Measurements from ENCODE around the gene TRIM72. TPM values are rescaled to one million over a fixed set of nuclear protein-coding genes. Genes with fewer than 3 reads are reported as not detected.

The TRIM72 gene
- total and polyA plus RNA-seq, 9 of the 15 experiments (the other 6 are each of a cell fraction or from before 2014, with no cell fraction given) = under 0.01 TPM; not detected in 8

DNA sequence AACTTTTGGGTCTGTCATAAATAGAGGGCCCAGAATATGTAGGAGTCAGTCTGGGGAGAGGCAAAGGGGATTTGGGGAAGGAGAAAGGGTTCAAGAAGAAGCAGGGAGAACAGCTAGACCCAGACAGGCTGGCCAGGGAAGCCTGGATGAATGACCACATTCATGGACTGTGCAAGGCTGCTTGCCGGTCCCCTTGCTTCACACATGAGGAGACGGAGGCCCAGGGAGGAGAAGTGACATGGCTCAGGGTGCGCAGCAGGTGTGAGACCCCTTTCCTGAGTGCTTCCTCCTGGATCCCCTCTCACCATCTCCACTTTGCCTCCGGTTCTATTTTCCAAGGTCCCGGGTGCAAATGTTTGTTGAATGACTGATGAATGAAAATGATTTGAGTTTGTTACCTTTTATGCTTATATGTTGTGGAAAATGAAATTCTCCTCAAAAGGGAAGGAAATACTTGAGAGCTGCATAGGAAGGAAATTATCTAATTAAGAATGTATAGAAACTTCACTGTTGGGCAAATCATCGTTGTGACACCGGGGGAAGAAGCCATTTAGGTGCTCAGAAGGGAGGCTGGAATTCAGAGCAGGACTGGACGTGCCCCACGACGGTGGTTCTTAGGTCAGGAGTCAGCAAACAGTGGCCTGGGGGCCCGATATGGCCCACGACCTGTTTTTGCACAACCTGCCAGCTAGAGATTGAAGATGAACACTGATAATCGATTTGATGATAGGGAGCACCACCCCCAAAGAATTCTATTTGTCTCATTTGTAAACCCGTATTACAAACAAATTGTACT, 46.4 kb downstream of the TRIM72 start:
- CTCF ChIA-PET (ENCODE audit: low intra/inter-chr PET ratio) = no interaction called here
- intact Hi-C loops (cut with micrococcal nuclease) = no loop called here
- no peaks in the 10 kb centered on the region for H3K36me3 ChIP-seq (ENCODE audit: control insufficient read depth, insufficient read depth, low read length)
- no peaks in the 10 kb centered on the region for H3K9me1 ChIP-seq (ENCODE audit: control insufficient read depth, insufficient read depth, low read length)
- no peaks in the 10 kb centered on the region for H4K20me1 ChIP-seq (replicated peaks; ENCODE audit: control insufficient read depth, insufficient read depth, low read length)
- H3K9me3 ChIP-seq (replicated peaks; ENCODE audit: control insufficient read depth, insufficient read depth, low read depth, low read length) = no peaks in the 10 kb centered on the region
- no peak for FAIRE-seq
- H2AFZ ChIP-seq (ENCODE audit: low read depth, low read length) = 0 out of 2 replicates have a peak overlapping the region, but pooled peaks have one; percentile 23
- POLR2A ChIA-PET = interaction anchor here (0.7 to 1.7 kb wide), 2 partner anchors 9 to 184 kb away, joined by 4 to 11 read pairs; no protein-coding TSS in a partner anchor
- no peak overlapping the region for H3K4me2 ChIP-seq (ENCODE audit: insufficient read depth, low read length)
- TF ChIP-seq, protein P1, sequence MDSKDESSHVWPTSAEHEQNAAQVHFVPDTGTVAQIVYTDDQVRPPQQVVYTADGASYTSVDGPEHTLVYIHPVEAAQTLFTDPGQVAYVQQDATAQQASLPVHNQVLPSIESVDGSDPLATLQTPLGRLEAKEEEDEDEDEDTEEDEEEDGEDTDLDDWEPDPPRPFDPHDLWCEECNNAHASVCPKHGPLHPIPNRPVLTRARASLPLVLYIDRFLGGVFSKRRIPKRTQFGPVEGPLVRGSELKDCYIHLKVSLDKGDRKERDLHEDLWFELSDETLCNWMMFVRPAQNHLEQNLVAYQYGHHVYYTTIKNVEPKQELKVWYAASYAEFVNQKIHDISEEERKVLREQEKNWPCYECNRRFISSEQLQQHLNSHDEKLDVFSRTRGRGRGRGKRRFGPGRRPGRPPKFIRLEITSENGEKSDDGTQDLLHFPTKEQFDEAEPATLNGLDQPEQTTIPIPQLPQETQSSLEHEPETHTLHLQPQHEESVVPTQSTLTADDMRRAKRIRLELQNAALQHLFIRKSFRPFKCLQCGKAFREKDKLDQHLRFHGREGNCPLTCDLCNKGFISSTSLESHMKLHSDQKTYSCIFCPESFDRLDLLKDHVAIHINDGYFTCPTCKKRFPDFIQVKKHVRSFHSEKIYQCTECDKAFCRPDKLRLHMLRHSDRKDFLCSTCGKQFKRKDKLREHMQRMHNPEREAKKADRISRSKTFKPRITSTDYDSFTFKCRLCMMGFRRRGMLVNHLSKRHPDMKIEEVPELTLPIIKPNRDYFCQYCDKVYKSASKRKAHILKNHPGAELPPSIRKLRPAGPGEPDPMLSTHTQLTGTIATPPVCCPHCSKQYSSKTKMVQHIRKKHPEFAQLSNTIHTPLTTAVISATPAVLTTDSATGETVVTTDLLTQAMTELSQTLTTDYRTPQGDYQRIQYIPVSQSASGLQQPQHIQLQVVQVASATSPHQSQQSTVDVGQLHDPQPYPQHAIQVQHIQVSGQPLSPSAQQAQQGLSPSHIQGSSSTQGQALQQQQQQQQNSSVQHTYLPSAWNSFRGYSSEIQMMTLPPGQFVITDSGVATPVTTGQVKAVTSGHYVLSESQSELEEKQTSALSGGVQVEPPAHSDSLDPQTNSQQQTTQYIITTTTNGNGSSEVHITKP (IDR thresholded peaks at IDR 0.05; ENCODE audit: partially characterized antibody) = peak; percentile 68
- TF ChIP-seq, protein P2, sequence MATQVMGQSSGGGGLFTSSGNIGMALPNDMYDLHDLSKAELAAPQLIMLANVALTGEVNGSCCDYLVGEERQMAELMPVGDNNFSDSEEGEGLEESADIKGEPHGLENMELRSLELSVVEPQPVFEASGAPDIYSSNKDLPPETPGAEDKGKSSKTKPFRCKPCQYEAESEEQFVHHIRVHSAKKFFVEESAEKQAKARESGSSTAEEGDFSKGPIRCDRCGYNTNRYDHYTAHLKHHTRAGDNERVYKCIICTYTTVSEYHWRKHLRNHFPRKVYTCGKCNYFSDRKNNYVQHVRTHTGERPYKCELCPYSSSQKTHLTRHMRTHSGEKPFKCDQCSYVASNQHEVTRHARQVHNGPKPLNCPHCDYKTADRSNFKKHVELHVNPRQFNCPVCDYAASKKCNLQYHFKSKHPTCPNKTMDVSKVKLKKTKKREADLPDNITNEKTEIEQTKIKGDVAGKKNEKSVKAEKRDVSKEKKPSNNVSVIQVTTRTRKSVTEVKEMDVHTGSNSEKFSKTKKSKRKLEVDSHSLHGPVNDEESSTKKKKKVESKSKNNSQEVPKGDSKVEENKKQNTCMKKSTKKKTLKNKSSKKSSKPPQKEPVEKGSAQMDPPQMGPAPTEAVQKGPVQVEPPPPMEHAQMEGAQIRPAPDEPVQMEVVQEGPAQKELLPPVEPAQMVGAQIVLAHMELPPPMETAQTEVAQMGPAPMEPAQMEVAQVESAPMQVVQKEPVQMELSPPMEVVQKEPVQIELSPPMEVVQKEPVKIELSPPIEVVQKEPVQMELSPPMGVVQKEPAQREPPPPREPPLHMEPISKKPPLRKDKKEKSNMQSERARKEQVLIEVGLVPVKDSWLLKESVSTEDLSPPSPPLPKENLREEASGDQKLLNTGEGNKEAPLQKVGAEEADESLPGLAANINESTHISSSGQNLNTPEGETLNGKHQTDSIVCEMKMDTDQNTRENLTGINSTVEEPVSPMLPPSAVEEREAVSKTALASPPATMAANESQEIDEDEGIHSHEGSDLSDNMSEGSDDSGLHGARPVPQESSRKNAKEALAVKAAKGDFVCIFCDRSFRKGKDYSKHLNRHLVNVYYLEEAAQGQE (IDR thresholded peaks at IDR 0.05; ENCODE audit: borderline replicate concordance) = no peak
- TF ChIP-seq, protein P2 (CRISPR knock-in tag; IDR thresholded peaks at IDR 0.05; ENCODE audit: low read depth) = no peak
- no peak for TF ChIP-seq NR2F6 (CRISPR knock-in tag; IDR thresholded peaks at IDR 0.05)
- in situ Hi-C loops (cut with MboI) = no loop called here
- peak in 1 of 4 experiments; percentile 5 for DNase-seq (ENCODE audit: extremely low read depth in 1 of 4, low spot score in 3 of 4)
- peak; percentile 27; the same call in 2 of the 3 replicates for ATAC-seq
- H3K4me3 ChIP-seq = no peak overlapping the region
- H3K4me1 ChIP-seq (replicated peaks in 1 of 2; ENCODE audit: control insufficient read depth in 2 of 2, insufficient read depth in 2 of 2, low read length in 2 of 2) = peaks cover 13 to 19% of the 10 kb centered on the region in 2 experiments
- no peak overlapping the region for H3K27ac ChIP-seq (ENCODE audit: extremely low read depth, low read depth, low read length)
- H3K79me2 ChIP-seq (ENCODE audit: control insufficient read depth, insufficient read depth, low read length) = no peaks in the 10 kb centered on the region
- H3K9ac ChIP-seq (ENCODE audit: insufficient read depth in 1 of 2, low read depth in 2 of 2, low read length in 2 of 2) = no peak overlapping the region
- 35% methylated on average over 13 of the region's 14 CpGs for WGBS (ENCODE audit: insufficient coverage, low coverage, missing lambda C conversion rate)
- no peaks in the 10 kb centered on the region for H3K27me3 ChIP-seq (ENCODE audit: control insufficient read depth in 2 of 2, insufficient read depth in 2 of 2, low read length in 2 of 2)
- no TSS peak for BruUV-seq (replicated peaks)

All from K562 (cell line).